ENCODE results near the gene CPNE5.

- TF ChIP-seq POLR2A (IDR thresholded peaks at IDR 0.05) (no peak), CTCF (IDR thresholded peaks at IDR 0.05) (no peak)
Measured at GRCh38 chr6:36717231-36717825, 121.9 kb downstream of the CPNE5 start.

Measured in adrenal gland (tissue), 5 donors.